ENCODE data around the gene ARHGAP6.

GRCh38 chrX:11597479-11597878, 68.2 kb downstream of the ARHGAP6 start:
- TF ChIP-seq CTCF (IDR thresholded peaks at IDR 0.05), result no peak
- no peak for TF ChIP-seq EZH2 (IDR thresholded peaks at IDR 0.05)
- no peak for TF ChIP-seq EZH2phosphoT487 (IDR thresholded peaks at IDR 0.05)

Measured in neural progenitor cell (in vitro differentiated cells).